DMS79 treated with DMSO at 0.1 percent for 48 hours (cell line): Measurements from ENCODE around the gene KCTD2.
A peak's percentile ranks its signal among the peaks of the same experiment; 100 is the strongest.
"Not testable (repeated sequence)": the region's sequence is repeated elsewhere in the genome, so short reads cannot be mapped to it uniquely, and the experiment has no call there.

ENCODE experiments used
- DNase-seq: peaks from one replicate; lab custom pipeline; 2025; lab: John Stamatoyannopoulos, UW

KCTD2 gene

GRCh38 chr17:75051941-75052340 is 4.9 kb downstream of the KCTD2 start:
- DNase-seq = no peak

DNA sequence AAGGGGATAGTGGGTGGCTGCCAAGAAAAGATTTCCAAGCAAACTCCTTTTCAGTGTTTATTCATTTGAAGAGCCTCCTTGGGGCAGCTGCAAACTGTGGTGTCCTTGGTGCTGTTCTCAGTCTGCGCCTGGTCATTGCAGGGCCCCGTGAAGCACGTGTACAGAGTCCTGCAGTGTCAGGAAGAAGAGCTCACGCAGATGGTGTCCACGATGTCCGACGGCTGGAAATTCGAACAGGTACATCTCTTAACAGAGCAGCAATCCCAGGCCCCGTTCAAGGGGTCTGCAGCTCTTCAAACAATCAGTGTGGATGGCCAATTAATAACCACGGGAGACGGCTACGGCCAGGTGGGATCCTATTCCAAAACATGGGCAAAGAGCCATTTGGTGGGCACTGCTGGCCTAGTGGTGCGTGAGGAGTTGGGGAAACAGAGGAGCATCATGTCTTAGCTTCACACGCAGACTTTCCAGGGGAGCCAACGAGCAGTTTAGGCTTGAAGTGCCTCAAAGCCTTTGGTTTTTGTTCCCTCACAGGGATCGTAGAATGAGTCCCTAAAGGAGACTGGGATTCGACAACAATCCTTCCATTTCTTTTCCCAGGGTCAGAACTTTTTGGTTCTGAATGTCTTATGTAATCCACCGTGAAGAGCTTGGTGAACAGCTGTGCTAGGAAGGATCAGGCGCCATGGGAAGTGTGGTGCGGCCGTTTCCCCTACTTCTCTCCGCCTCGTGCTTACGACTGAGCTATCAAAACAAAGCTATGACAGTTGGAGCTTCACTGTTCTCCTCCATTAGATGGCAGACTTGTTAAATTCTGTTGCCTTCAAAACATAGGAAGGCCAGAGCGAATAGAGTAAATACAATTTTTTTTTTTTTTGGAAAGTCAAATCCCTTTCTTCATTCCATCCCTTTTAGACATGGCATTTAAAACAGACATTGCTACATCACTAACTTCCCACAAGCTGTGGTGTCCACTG is 12.6 kb downstream of the KCTD2 start:
- peak; percentile 64 for DNase-seq

DNA sequence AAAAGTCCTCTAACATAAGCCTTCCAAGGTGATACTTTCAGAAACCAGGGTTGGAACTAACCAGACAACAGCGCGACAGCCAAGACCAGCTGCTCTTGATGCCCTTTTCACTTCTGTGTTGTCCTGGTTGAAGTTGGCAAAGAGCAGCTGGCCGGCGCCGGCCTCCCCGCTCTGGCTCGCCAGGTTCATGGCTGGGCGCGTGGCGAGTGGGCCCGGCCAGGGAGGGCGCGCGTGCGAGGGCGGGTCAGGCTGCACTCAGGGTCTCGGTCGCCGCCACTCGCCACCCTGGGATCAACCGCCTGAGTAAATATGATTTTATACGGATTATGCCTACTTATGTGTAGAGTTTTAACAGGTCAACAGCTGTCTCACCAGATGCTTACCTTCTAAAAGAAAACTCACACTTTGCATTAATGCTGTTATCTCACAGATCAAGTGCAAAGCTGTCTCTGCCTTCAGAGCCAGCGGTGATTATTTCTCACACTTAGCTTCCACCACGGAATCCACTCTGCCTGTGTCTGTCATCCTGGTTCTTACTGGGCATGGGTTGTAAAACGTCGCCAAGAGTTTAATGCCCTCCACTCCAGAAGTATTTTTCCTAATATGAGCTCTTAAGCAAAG is 13.5 kb downstream of the KCTD2 start:
- no peak for DNase-seq

GRCh38 chr17:75061055-75061438 is 14.0 kb downstream of the KCTD2 start:
- no peak for DNase-seq

- no peak for DNase-seq
Measured at GRCh38 chr17:75061618-75062017, 14.6 kb downstream of the KCTD2 start.

DNA sequence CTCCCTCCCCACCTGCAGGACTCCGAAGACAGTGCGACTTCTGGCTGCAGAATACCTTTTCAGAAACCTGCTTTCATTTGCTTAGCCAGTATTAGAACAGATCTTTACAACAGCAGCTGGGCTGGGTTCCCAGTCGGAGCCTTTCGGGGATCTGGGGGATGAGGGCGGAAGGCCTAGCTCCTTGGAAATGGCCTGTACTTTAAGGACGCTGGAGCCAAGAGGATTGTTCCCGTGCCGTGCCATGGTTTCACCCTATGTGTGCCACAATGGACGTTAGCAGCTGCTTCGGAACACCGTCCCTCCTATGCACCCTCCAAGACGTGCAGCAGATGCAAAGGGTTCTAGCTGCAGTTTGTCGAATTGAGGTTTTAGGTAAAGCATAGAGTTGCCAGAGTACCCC is 16.2 kb downstream of the KCTD2 start:
- DNase-seq = no peak

DNA sequence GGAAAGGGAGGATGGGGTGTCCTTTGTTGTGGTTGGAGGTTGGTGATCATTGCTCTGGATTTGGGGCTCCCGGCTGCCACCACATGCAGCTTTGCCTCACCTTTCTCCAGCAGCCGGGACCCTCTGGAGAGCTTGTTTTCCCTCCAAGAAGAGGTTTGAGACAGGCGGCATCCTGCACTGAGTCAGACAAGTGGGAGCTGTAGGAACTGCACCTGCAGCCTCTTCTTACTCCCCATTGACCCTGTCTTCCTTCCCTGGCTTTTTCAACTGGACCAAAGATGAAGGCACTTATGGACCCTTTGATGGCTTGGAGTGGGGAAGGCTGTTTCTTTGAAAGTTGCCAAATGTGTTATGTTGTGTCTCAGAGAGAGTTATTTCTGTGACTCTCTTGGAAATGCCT is 16.6 kb downstream of the KCTD2 start:
- DNase-seq = no peak

DNA sequence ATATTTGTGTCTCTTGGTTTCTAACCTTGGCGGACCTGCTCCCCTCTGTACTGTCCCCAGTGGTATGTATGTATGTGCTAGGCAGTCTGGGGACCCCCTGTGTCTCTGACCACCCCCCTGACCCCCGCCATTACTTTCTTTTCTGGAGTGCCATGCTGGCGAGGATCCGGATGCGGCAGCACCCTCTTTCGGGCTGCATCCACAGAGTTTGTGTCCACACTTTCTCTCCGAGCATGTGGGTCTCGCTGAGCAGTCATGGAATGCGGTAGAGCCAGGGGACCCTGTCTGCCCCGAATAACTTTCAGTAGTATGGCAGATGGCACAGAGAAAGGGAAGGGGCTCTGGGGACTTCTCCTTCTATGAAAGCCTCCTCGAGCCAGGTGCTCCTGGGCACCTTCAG is 17.0 kb downstream of the KCTD2 start:
- DNase-seq = no peak

DNA sequence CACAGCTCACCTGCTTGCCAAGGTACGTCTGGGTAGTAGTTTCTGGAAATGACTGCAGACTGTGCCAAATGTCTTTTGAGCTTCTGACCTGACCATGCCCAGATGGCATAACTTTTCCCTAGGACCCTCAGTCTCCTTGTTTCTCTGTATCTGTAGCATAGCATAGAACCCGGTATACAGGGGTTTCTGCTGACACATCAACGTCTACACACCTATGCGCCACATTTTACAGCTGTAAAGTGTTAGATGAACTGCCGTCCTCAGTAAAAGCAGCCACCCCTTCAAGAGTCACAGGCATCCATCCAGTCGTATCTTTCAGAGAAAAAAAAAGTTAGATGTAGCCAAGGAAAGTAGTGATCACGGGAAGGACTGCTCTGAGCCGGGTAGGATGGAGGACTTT is 17.4 kb downstream of the KCTD2 start:
- DNase-seq = no peak

GRCh38 chr17:75064867-75065561 is 18.0 kb downstream of the KCTD2 start:
- no peak for DNase-seq

DNA sequence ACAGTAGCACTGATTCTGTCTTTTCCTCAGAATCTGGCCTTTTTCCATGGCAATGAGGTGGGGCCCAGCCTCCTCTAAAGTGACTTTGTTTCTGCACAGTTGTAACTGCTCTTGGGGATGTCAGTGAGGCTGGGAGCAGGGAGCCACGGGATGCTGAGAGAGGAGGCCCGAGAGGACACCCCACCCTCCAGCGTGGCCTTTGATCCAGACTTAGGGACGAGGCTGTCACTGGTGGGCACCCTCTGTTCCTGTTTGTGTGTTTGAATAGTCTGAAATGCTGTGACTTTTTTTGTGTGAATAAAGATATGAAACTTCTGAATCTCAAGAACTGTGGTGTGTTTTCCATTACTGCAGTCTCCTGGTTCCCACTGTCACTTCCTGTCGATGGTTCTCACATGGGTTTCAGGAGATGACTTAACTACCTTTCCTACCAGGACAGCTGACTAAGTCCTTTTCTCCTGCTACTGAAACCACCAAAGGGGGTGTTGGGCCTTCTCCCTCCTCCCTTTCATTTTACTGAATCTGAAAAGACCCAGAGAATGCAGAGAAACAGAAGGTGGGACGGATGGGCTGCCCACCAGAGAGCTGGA is 18.6 kb downstream of the KCTD2 start:
- no peak for DNase-seq

GRCh38 chr17:75067856-75068255 is 20.8 kb downstream of the KCTD2 start:
- no peak for DNase-seq

GRCh38 chr17:75068750-75069149 is 21.7 kb downstream of the KCTD2 start:
- no peak for DNase-seq

GRCh38 chr17:75069783-75070182 is 22.8 kb downstream of the KCTD2 start:
- DNase-seq = no peak

DNA sequence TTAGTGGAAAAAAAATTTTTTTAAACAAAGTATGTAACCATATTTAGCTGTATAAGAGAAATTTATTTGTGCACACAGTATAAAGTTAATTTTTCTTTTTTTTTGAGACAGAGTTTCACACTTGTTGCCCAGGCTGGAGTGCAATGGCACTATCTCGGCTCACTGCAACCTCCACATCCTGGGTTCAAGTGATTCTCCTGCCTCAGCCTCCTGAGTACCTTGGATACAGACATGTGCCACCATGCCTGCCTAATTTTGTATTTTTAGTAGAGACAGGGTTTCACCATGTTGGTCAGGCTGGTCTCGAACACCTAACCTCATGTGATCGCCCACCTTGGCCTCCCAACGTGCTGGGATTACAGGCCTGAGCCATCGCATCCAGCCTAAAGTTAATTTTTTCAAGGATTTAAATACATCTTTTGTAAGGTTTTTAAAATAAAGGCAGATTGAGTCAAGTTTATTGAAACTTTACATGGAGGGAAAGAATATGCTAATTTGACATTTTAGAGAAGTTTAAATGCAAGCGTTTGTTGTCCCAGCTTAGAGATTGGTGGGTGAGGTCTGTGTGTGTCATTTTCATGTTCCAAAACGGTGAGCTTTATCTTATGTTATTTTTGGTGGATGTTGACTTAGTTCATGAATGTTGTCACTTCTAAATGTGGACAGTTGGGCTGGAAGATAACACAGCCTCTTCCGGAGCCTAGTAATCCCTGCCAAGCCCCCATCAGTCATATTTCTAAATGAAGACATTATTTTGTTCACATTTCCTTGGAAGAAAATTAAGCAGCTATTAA is 24.6 kb downstream of the KCTD2 start:
- DNase-seq = not testable (repeated sequence)

DNA sequence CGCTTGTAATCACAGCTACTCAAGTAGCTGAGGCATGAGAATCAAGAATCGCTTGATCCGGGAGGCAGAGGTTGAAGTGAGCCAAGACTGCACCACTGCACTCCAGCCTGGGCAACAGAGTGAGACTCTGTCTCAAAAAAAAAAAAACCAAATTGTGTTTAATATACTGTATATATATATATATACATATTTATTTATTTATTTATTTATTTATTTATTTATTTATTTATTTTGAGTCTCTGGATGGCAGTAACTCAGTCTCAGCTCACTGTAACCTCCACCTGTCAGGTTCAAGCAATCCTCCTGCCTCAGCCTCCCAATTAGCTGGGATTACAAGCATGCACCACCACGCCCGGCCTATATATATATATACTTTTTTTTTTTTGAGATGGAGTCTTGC is 25.9 kb downstream of the KCTD2 start:
- not testable (repeated sequence) for DNase-seq

GRCh38 chr17:75073618-75074047 is 26.6 kb downstream of the KCTD2 start:
- DNase-seq = no peak

DNA sequence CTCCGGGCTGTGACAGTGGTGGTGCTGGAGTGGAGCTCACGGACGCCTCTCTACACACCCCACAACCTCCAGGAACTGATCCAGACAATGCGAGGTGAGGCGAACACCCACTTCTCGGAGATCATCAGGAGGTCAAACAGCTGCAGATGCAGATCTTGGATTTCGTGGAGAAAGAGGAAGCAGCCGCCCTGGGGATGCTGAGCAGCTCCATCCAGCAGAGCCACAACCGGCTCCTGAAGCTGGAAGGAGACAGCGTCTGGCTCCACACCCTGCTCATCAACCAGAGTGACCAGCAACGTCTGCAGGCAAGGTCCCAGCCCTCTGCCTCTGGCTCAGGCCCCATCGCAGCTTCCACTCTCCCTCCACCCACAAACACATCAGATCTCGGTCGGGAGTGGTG is 27.5 kb downstream of the KCTD2 start:
- no peak for DNase-seq

DNA sequence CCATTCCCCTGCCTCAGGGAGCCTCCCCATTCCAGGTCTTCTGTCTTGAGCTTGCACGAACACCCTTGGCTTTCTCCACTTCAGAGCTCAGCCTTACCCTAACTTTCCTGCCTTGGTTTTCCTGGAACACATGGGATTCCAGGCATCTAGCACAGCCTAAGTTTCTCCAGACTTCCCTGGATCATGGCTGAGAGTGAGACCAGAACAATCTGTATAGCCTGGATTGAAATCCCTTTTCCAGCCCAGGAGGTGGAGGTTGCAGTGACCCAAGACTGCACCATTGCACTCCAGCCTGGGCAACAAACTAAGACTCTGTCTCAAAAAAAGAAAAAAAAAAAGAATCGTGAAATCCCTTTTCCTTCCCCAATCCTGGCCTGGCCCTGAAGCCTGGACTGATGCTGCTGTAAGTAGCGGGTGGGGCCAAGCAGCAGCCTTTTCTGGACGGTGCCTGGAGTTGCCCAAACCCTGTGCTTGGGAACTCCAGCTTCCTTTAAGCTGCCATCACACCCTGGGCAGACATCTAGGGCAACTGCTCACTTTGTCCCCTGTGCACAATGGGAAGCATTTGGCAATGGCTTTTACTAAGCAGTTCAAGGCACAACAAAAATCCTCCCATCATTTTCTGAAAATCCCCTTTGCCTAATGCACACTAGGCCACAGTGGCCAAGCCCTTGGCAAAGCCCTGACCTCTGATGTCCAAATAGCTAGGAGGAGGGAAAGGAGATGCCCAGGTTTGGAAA is 28.7 kb downstream of the KCTD2 start:
- DNase-seq = no peak

- no peak for DNase-seq
Measured at GRCh38 chr17:75077072-75077495, 30.1 kb downstream of the KCTD2 start.
